ENCODE measurements around the gene SAMD4B.
"Not testable (repeated sequence)": the region's sequence is repeated elsewhere in the genome, so short reads cannot be mapped to it uniquely, and the experiment has no call there.

The SAMD4B gene

GRCh38 chr19:39365531-39365930 lies 23.3 kb downstream of the SAMD4B start:
- DNase-seq (ENCODE audit: low read depth in 2 of 2, low spot score in 1 of 2), result no peak

GRCh38 chr19:39369200-39369599 lies 27.0 kb downstream of the SAMD4B start:
- DNase-seq (ENCODE audit: low read depth in 2 of 2, low spot score in 1 of 2), result no peak

DNA sequence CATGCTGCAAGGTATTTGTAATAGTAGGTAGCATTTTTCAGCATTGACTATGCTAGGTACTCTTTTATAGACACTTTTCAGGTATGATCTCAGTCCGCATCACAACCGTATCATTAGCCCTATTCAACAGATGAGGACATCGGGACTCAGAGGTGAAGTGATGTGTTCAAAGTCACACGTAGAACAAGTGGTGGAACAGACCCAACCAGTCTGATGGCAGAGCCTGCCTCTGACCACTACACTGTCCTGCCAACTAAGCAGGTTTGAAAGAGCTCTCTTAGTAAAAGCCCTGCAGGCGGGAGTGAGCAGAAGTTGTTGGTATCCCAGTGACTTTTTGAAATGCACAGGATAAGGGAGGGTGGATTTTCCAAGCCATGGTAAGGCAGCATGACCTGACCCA lies 28.5 kb downstream of the SAMD4B start:
- no peak for DNase-seq (ENCODE audit: low read depth in 2 of 2, low spot score in 1 of 2)

DNA sequence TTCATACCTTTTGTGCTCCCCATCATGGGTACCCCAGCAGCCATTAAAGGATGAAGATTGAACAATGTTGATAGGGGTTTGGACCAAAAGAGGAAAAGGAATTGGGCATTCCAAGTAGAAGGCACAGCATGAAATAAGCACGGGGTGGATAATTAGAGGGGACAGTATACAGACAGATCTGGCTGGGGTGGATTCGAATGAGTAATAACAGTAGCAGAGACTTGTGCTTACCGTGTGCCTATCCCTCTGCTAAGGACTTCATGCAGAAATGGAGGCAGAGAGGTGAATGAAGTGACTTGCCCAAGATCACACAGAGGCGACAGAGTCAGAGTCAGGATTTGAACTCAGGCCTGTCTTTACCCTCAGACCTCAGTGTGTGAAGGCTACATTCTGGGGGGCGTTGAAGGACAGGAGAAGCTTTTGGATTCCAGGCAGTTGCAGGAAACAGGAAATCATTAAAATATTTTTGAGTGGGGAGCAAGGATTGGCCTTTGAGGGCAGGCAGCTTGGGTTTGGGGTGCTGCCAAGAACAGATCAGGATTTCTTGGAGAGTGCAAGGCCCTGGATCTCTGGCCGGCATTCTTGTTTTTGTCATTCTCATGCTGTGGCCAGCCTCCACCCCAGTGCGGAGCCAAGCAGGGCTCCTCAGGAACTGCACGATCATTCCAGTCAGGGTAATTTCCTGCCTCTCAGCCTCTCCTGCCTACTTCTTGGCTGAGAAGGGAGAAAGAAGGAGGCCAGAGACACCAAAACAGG lies 30.0 kb downstream of the SAMD4B start:
- no peak for DNase-seq (ENCODE audit: low read depth in 2 of 2, low spot score in 1 of 2)

DNA sequence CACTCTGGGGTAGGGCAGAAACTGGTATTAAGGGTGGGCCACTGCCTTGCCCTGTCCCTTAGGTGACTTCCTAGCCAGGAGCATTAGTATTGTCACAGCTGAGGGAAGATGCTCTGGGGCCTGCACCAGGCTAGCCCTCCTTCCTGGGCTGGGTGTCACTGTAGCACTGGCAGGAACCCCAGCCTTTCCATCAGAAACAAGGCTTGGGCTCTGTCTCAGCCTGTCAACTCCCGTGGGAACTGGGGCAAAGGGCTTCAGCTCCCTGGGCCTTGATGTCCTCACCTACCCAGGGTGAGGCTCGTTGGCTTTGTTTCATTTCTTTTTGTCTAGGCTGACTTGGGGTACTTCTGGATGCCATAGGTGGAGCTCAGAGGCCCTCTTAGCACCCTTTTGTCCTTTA lies 30.7 kb downstream of the SAMD4B start:
- DNase-seq (ENCODE audit: low read depth in 2 of 2, low spot score in 1 of 2), result no peak

DNA sequence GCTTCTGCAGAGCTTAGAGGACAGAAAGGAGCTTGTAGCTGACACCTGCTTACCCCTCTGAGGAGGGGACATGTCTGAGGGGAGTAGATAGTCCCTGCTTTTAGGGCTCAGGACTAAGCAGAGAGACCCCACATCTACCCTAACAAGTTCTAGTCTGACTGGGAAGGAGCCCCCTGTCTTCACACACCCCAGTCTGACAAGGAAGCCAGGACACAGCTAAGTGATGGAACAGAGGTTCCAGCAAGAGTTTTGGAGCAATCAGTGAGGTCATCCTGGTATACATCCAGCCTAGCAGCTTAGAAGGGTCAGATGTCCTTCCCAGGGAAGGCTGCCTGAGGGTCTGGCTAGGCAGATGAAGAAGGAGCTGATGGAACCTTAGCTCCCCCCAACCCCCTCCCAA lies 33.7 kb downstream of the SAMD4B start:
- DNase-seq (ENCODE audit: low read depth in 2 of 2, low spot score in 1 of 2), result no peak

DNA sequence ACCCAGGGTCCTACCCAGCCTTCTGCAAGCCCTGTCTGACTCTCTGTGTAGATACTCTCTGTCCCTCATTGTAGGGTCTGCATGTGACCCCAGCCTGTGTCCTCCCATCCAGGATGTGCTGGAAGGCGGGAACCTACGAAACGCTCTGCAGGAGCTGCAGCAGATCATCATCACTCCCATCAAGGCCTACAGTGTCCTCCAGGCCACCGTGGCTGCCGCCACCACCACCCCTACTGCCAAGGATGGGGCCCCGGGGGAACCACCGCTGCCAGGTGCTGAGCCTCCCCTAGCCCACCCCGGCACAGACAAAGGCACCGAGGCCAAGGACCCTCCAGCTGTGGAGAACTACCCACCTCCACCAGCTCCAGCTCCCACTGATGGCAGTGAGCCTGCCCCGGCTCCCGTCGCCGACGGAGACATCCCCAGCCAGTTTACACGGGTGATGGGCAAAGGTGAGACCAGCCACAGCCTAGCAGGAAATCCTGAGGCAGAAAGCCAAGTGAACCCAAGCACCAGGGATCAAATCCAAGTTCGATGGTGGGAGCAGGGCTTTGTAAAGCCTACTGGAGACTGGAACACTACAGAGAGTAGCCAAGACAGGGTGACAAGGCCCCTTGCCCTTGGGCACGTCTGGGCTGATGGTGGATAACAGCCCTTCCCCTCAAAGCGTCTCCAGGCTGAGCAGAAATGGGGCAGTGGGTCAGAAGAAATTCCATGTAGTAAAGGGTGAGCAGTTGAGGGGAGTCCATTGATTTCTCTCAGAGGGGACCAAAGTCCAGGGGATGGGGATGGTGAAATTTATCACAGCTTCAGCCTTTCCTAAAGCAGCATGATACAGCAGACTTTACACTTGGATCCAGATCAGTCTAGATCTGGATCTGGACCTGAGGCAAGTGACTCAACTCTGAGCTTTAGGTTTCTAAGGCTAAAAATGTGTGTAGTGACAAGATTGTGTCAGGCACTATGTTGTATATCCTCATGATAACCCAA lies 35.4 kb downstream of the SAMD4B start:
- no peak for DNase-seq (ENCODE audit: low read depth in 2 of 2, low spot score in 1 of 2)

GRCh38 chr19:39379366-39379765 lies 37.1 kb downstream of the SAMD4B start:
- not testable (repeated sequence) for DNase-seq (ENCODE audit: low read depth in 2 of 2, low spot score in 1 of 2)

DNA sequence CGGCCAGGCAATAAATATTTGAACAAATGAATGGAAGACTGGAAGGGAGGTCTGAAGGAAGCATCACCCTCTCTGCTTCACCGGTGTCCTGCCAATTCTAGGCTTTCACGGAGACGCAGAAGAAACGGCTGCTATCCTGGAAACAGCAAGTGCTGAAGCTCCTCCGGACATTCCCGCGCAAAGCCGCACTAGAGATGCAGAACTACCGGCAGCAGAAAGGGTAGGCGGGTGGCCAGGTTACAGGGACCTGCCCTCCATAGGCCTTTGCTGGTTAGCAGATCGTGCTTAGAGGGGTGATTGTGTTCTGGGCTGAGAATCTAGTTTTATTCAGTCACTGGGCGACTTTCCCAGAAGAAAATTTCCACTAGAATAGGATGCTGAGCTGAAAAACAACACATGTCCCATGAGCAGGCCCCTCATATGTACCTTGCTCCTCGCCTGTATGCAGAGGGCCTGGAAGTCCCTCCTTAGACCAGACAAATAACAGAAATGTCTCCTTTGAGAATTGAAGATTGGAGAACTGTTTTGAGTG lies 37.7 kb downstream of the SAMD4B start:
- DNase-seq (ENCODE audit: low read depth in 2 of 2, low spot score in 1 of 2), result no peak

DNA sequence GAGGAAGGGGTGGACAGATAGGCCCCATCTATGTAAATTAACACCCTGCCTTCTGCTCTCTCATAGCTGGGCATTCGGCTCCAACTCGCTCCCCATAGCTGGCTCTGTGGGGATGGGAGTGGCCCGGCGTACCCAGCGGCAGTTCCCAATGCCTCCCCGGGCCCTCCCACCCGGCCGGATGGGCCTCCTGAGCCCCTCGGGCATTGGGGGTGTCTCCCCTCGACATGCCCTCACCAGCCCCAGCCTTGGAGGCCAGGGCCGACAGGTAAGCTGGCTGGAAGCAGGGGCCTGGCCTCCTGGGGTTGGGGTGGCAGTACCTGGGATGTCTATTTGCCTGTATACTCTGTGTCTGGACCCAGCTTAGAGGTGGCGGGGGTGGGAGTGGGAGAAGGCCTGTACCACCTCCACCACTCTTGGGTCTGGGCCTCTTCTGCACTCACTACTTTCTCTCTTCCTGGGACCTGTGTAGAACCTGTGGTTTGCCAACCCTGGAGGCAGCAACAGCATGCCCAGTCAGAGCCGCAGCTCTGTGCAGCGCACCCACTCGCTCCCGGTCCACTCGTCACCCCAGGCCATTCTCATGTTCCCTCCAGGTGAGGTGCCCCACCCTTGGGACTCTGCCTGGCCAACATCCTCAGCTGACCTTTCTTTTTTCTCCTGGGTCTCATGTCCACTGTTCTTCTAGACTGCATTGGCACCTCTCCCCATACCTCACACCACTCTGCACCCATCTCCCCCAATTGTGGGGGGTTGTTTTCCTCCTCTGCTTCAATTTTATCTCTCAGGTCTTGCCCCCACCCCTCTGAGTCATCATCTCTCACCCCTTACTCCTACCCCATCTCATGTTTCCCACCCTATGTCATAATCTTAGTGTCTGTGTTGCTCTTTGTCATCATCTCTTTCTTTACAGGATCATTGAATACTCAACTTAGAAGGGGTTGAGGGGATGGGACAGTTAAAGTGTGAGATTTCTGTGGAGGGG lies 38.6 kb downstream of the SAMD4B start:
- no peak for DNase-seq (ENCODE audit: low read depth in 2 of 2, low spot score in 1 of 2)

GRCh38 chr19:39381910-39382611 lies 39.8 kb downstream of the SAMD4B start:
- DNase-seq (ENCODE audit: low read depth in 2 of 2, low spot score in 1 of 2), result no peak

DNA sequence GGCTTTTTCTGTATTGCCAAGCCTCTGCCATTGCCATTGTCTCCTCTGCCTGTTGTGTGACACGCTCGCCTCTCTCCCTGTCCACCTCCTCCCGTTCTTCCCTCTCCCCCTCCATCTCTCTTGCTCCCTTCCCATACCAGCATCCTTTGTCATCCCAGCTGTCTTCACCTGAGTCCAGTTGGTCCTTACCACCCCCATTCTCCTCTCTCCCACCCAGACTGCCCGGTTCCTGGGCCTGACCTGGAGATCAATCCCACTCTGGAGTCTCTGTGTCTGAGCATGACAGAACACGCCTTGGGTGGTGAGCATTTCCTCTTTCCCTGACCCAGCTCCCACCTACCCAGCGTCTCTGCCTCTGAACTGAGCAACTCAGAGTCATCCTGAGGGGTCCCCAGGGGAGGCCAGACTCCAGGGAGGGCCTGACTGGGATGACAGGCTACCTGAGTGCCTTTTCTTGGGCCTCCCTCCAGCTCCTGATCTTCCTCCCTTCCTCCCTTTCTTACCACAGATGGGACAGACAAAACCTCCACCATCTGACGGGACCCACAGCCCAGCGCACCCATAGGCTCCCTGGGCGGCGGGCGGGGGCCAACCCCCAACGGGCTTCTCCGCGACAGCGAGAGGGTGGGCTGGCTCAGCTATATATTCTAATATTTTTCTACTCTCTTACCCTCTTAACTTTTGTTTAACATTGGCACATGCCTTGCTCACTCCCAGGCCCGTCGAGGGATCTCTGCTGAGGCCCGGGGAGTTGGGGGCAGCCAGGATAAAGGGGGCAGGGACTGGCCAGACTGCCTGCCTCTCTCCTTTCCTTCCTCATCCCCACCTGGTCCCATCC lies 41.0 kb downstream of the SAMD4B start:
- no peak for DNase-seq (ENCODE audit: low read depth in 2 of 2, low spot score in 1 of 2)

GRCh38 chr19:39384839-39385568 lies 42.8 kb downstream of the SAMD4B start:
- DNase-seq (ENCODE audit: low read depth in 2 of 2, low spot score in 1 of 2), result no peak

DNA sequence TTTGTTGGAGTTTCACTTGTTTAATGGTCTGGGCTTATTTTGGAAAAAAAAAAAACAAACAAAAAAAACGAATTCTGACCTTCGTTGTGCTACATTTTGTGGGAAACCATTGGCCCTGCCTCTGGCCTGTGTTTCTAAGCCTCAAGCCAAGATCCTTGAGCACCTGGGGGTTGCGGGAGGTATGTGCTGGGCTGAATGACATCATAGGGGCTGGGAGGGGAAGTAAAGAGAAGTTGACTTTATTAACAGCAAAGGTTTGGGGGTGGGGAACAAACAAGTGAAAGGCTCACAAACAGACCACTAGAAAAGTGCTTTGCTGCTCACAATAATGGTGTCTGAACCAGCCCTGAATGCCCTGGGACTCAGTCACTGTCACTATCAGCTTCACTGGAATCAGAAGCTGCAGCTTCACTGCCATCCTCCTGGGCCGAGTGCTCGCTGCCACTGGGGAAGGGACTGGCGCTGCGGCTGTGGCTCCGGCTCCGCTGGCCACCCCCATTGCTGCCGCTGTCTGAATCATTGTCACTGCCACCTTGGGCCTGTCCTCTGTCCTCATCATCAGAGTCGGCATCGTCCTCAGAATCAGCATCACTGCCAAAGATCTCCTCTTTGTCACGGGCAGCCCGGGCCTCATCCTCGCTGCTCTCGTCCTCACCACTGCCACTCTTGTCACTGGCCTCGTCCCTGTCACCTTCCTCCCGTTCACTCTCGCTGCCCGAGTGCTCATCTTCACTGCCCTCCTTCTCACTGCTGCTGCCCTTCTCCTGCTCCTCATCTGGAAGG lies 43.6 kb downstream of the SAMD4B start:
- DNase-seq (ENCODE audit: low read depth in 2 of 2, low spot score in 1 of 2), result no peak

- no peak for DNase-seq (ENCODE audit: low read depth in 2 of 2, low spot score in 1 of 2)
Observed at GRCh38 chr19:39386557-39386956, 44.3 kb downstream of the SAMD4B start.

- DNase-seq (ENCODE audit: low read depth in 2 of 2, low spot score in 1 of 2), result no peak
Observed at GRCh38 chr19:39388657-39389056, 46.4 kb downstream of the SAMD4B start.

GRCh38 chr19:39389631-39390414 lies 47.6 kb downstream of the SAMD4B start:
- no peak for DNase-seq (ENCODE audit: low read depth in 2 of 2, low spot score in 1 of 2)
